ENCODE measurements around the gene ALDH3B2. TPM values are rescaled to one million over a fixed set of nuclear protein-coding genes. Genes with fewer than 3 reads are reported as not detected.

The ALDH3B2 gene
- total RNA-seq, 1 experiment from 2014 or later = 0.13 TPM

DNA sequence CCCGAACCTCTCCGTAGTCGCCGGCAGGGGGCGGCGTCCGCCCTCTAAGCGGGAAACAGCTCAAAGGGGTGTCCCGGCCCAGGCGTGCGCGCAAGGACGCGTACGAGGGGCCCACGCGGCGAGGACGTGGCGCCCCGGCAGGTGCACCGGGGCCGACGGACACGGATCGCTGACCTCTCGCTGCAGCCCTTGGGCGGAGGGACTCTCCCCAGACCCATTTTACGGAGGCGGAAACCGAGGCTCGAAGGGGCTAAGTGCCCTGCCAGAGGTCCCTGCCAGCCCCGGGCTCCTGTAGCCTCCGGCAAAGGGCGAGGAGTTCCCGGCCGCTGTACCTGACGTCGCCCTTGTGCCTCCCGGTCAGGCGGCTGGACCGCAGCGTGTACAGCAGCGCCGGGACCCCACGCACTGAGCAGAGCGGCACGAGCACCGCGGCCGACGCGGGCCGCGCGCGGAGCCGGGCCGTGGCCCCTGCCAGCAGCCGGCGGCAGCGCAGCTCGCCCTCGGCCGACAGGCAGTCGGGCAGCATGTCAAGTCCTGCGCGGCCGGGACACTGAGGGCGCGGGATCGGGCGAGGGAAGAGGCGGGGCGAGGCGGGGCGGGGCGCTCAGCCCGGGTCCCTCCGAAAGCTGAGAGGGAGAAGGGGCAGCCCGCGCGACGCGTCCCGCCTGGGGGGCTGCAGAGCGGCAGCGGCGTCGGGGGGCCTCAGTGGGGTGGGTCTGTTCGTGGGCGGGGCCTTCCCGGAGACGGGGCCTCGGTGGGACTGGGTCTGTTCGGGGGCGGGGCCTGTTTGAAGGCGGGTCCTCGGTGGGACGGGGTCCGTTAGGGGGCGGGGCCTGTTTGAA, 44.8 kb downstream of the ALDH3B2 start, which contains the start of gene NUDT8 (continued):
- TF ChIP-seq, protein P1, sequence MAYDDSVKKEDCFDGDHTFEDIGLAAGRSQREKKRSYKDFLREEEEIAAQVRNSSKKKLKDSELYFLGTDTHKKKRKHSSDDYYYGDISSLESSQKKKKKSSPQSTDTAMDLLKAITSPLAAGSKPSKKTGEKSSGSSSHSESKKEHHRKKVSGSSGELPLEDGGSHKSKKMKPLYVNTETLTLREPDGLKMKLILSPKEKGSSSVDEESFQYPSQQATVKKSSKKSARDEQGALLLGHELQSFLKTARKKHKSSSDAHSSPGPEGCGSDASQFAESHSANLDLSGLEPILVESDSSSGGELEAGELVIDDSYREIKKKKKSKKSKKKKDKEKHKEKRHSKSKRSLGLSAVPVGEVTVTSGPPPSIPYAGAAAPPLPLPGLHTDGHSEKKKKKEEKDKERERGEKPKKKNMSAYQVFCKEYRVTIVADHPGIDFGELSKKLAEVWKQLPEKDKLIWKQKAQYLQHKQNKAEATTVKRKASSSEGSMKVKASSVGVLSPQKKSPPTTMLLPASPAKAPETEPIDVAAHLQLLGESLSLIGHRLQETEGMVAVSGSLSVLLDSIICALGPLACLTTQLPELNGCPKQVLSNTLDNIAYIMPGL (CRISPR knock-in tag; IDR thresholded peaks at IDR 0.05) = peak; percentile 84; the same call in 1 of the 2 replicates
- TF ChIP-seq GABPB1 (CRISPR knock-in tag; IDR thresholded peaks at IDR 0.05) (0 out of 2 replicates have a peak, but pooled peaks have one; percentile 37), PRRX2 (CRISPR knock-in tag; IDR thresholded peaks at IDR 0.05) (0 out of 2 replicates have a peak, but pooled peaks have one; percentile 23), CBFB (CRISPR knock-in tag; IDR thresholded peaks at IDR 0.05; ENCODE audit: low read depth) (0 out of 2 replicates have a peak, but pooled peaks have one; percentile 23), EMX1 (CRISPR knock-in tag; IDR thresholded peaks at IDR 0.05) (no peak; the same call in 1 of the 2 replicates), ZNF671 (CRISPR knock-in tag; IDR thresholded peaks at IDR 0.05) (peak; percentile 23; the same call in 1 of the 2 replicates), TP53 (CRISPR knock-in tag; IDR thresholded peaks at IDR 0.05) (peak; percentile 65; the same call in 1 of the 2 replicates), ZNF219 (CRISPR knock-in tag; IDR thresholded peaks at IDR 0.05; ENCODE audit: borderline replicate concordance) (no peak), NFATC4 (CRISPR knock-in tag; IDR thresholded peaks at IDR 0.05) (peak; percentile 44; the same call in 1 of the 2 replicates), NFYB (CRISPR knock-in tag; conservative IDR thresholded peaks at IDR 0.05; ENCODE audit: low read depth) (peak; percentile 31; the same call in 1 of the 2 replicates), NR1H2 (CRISPR knock-in tag; IDR thresholded peaks at IDR 0.05) (no peak), SOX15 (CRISPR knock-in tag; IDR thresholded peaks at IDR 0.05) (no peak), ETV6 (CRISPR knock-in tag; IDR thresholded peaks at IDR 0.05) (peak; percentile 66; the same call in 1 of the 2 replicates), SMAD3 (CRISPR knock-in tag; IDR thresholded peaks at IDR 0.05; ENCODE audit: borderline replicate concordance) (no peak)
- TF ChIP-seq, protein P2, sequence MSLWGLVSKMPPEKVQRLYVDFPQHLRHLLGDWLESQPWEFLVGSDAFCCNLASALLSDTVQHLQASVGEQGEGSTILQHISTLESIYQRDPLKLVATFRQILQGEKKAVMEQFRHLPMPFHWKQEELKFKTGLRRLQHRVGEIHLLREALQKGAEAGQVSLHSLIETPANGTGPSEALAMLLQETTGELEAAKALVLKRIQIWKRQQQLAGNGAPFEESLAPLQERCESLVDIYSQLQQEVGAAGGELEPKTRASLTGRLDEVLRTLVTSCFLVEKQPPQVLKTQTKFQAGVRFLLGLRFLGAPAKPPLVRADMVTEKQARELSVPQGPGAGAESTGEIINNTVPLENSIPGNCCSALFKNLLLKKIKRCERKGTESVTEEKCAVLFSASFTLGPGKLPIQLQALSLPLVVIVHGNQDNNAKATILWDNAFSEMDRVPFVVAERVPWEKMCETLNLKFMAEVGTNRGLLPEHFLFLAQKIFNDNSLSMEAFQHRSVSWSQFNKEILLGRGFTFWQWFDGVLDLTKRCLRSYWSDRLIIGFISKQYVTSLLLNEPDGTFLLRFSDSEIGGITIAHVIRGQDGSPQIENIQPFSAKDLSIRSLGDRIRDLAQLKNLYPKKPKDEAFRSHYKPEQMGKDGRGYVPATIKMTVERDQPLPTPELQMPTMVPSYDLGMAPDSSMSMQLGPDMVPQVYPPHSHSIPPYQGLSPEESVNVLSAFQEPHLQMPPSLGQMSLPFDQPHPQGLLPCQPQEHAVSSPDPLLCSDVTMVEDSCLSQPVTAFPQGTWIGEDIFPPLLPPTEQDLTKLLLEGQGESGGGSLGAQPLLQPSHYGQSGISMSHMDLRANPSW (CRISPR knock-in tag; conservative IDR thresholded peaks at IDR 0.05; ENCODE audit: low read depth) = no peak
- TF ChIP-seq, protein P3, sequence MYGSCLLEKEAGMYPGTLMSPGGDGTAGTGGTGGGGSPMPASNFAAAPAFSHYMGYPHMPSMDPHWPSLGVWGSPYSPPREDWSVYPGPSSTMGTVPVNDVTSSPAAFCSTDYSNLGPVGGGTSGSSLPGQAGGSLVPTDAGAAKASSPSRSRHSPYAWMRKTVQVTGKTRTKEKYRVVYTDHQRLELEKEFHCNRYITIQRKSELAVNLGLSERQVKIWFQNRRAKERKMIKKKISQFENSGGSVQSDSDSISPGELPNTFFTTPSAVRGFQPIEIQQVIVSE (CRISPR knock-in tag; IDR thresholded peaks at IDR 0.05; ENCODE audit: borderline replicate concordance) = no peak
- TF ChIP-seq, protein P4, sequence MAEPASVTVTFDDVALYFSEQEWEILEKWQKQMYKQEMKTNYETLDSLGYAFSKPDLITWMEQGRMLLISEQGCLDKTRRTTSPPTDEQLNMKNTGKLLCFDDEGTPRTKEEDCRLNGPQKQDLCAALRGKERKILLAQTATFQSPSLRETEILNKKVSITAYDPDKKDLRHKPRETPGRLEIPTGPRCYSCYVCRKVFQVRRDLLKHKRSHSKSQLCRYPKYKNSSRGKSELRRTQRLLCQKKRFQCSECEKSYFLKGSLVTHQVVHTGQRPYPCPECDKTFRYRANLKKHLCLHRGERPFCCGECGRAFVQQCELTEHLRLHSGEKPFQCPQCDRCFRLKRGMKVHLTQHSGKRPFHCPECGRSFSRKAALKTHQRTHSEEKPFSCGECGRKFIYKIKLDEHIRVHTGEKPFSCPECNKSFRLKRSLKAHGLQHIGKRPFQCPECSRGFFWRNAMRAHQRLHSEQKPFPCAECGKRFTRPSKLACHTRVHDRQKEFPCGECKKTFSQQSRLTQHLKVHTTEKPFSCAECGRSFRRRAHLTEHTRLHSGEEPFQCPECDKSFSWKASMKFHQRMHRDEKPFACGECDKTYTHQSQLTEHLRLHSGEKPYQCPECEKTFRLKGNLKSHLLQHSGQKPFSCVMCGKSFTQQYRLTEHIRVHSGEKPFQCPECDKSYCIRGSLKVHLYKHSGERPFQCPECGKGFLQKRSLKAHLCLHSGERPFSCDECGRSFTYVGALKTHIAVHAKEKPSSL (CRISPR knock-in tag; conservative IDR thresholded peaks at IDR 0.05) = no peak
- TF ChIP-seq, protein P5, sequence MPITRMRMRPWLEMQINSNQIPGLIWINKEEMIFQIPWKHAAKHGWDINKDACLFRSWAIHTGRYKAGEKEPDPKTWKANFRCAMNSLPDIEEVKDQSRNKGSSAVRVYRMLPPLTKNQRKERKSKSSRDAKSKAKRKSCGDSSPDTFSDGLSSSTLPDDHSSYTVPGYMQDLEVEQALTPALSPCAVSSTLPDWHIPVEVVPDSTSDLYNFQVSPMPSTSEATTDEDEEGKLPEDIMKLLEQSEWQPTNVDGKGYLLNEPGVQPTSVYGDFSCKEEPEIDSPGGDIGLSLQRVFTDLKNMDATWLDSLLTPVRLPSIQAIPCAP (CRISPR knock-in tag; IDR thresholded peaks at IDR 0.05) = no peak
- TF ChIP-seq, protein P6, sequence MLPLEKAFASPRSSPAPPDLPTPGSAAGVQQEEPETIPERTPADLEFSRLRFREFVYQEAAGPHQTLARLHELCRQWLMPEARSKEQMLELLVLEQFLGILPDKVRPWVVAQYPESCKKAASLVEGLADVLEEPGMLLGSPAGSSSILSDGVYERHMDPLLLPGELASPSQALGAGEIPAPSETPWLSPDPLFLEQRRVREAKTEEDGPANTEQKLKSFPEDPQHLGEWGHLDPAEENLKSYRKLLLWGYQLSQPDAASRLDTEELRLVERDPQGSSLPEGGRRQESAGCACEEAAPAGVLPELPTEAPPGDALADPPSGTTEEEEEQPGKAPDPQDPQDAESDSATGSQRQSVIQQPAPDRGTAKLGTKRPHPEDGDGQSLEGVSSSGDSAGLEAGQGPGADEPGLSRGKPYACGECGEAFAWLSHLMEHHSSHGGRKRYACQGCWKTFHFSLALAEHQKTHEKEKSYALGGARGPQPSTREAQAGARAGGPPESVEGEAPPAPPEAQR (CRISPR knock-in tag; IDR thresholded peaks at IDR 0.05) = no peak
- TF ChIP-seq, protein P7, sequence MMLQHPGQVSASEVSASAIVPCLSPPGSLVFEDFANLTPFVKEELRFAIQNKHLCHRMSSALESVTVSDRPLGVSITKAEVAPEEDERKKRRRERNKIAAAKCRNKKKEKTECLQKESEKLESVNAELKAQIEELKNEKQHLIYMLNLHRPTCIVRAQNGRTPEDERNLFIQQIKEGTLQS (CRISPR knock-in tag; conservative IDR thresholded peaks at IDR 0.05) = no peak
- TF ChIP-seq, protein P8, sequence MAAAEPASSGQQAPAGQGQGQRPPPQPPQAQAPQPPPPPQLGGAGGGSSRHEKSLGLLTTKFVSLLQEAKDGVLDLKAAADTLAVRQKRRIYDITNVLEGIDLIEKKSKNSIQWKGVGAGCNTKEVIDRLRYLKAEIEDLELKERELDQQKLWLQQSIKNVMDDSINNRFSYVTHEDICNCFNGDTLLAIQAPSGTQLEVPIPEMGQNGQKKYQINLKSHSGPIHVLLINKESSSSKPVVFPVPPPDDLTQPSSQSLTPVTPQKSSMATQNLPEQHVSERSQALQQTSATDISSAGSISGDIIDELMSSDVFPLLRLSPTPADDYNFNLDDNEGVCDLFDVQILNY (CRISPR knock-in tag; IDR thresholded peaks at IDR 0.05) = peak; percentile 74; the same call in 1 of the 2 replicates
- TF ChIP-seq, protein P9, sequence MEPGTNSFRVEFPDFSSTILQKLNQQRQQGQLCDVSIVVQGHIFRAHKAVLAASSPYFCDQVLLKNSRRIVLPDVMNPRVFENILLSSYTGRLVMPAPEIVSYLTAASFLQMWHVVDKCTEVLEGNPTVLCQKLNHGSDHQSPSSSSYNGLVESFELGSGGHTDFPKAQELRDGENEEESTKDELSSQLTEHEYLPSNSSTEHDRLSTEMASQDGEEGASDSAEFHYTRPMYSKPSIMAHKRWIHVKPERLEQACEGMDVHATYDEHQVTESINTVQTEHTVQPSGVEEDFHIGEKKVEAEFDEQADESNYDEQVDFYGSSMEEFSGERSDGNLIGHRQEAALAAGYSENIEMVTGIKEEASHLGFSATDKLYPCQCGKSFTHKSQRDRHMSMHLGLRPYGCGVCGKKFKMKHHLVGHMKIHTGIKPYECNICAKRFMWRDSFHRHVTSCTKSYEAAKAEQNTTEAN (CRISPR knock-in tag; IDR thresholded peaks at IDR 0.05) = no peak
